HT1080 (cell line): ENCODE results near the gene GUCY1A1. TPM values are rescaled to one million over a fixed set of nuclear protein-coding genes. Genes with fewer than 3 reads are reported as not detected.

ENCODE experiments used
- DNase-seq: peaks from one replicate; pipeline ENCODE4 v3.0.0-alpha.2; 2015; ENCODE audit warnings: low read depth
- total RNA-seq: library from RNA; depleted of rRNA; stranded (reverse); fragments of >200 nt; shearing (Covaris generic); gene quantifications from 2 replicates; pipeline ENCODE4 v1.2.3, GENCODE V29; 2014

Gene GUCY1A1
- total RNA-seq, 1 experiment from 2014 or later, result 1.00 TPM

DNA sequence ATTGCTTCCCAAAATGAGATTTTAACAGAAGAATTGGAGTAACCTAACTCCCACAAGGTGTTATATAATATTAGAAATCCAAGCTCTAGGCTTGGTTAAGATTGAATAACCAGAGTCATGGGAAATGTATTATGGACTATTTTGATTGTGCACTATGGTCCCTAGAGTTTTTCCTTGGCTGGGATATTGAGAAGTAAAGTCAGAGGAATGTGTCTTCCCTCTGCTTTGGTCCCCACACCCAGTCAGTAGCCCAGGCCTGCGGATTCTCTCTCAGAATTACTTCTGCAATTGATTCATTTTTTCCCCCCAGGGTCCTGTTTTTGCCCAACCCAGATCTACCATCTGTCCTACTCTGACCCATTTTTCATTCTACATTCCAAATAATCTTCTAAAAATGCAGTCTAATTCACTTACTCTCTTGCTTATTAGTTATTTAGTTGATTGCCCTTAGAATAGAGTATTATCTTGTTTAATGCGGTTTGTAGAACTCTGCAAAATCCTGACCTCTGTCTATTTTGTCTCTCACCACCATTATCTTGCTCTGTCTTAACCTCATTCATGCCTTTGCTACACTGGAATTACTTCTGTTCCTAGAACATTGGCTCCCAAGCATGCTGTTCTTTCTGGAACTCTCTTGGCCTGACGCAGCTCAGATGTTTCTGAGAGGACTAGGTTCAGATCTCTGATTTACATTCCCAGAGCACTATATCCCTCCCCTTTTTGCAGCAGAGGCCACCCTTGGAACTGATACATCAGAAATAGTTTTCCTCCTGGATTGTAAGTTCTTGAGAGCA is 23.6 kb downstream of the GUCY1A1 start:
- DNase-seq, result no peak

DNA sequence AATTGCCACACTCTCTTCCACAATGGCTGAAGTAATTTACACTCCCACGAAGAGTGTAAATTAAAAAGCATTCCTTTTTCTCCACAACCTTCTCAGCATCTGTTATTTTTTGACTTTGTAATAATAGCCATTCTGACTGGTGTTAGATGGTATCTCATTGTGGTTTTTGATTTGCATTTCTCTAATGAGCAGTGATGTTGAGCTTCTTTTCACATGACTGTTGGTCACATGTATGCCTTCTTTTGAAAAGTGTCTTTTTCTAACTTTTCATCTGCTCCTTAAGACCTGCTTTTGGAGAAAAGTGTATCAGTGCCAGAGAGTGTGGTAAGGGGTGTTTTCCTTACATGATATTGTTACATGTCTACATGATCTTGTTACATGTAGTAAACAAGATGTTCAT is 25.7 kb downstream of the GUCY1A1 start:
- DNase-seq, result no peak

DNA sequence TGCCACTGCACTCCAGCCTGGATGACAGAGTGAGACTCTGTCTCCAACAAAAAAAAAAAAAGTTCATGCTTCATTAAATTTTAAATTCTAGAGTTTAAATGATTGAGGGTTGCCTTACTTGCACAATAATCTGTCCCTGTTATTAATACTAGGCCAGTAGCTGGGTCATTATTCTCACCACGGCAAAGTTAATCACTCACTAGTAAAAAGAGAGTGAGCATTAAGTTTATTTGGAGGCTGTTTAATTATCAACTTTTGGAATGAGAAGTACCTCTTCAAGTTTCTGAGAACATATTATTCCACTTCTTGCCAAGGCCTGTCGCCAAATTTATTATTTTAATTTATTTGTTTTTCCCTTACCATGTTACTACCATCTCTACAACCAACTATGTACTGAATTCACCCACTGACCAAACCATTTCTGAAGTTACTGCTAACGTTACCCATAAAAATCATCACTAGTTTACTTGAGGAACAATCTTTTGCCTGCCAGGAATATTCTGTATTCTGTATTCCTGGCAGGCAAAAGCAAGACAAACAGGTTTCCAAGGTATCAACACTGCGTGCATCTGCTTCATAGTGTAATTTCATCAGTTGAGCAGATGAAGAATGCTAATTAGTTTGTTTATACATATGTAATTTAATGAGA is 26.5 kb downstream of the GUCY1A1 start:
- no peak for DNase-seq

DNA sequence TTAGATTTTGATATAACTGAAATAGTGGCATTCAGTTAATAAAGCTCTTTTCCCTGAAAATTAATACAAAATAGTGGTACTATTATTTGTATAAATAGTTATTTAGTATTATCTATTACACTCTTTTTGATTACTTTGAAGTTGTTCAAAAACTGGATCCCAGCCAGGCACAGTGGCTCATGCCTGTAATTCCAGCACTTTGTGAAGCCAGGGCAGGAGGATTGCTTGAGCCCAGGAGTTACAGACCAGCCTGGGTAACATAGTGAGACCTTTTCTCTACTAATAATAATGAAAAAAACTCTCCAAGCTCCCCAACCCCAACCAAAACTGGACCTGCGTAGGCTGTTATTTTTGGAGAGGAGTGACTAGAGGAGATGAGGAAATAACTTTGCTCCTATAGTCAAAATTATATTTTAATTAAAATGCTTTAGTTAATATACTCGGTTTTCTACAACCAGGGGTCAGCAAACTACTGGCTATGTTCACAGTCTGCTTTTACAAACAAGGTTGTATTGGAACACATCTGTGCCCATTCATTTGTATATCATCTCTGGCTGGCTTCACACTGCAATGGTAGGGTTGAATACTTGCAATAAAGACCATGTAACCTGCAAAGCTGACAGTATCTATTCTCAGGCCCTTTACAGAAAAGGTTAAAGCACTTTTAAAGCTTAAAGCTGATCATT is 27.6 kb downstream of the GUCY1A1 start:
- DNase-seq, result no peak

DNA sequence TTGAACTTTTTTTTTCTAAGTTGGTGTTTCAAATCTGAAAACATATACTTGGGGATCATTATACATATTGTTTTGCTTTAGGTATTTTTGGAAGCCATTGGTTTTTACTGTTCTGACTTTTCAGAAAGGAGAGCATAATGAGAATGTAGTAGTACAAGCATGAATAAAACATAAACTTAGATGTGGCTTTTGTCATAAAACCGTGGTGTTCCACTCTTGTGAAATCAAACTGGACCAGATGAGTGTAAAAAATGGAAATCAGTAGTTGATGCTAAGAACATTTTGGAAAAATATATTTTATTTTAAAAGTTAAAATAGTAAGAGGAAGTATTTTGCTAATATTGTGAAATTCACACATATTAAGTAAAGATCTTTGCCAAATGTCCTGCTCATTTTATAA is 29.6 kb downstream of the GUCY1A1 start:
- DNase-seq, result no peak

DNA sequence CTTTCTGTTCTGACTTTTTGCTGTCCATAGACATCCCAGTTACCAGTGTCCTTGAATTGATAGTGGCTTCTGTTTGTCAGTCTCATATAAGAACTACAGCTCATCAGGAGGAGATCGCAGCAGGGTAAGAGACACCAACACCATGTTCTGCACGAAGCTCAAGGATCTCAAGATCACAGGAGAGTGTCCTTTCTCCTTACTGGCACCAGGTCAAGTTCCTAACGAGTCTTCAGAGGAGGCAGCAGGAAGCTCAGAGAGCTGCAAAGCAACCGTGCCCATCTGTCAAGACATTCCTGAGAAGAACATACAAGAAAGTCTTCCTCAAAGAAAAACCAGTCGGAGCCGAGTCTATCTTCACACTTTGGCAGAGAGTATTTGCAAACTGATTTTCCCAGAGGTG is 30.1 kb downstream of the GUCY1A1 start:
- DNase-seq, result no peak

DNA sequence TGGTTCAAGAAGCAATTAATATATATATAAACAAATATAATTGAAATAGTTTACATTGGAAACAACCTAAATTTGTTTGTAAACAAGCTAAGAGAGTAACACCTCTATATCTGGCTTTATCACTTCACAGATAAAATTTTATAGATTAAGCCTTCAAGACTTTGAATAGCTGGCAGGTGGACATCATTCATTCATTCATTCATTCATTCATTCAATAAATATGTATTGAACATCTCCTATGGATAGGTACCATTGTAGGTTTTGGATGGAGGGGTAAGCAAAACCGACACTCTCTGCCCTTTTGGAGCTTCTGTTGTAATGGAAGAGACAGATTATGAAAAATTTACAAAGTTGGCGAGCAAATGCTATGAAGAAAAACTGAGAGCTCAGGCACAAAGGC is 35.2 kb downstream of the GUCY1A1 start:
- DNase-seq, result no peak

DNA sequence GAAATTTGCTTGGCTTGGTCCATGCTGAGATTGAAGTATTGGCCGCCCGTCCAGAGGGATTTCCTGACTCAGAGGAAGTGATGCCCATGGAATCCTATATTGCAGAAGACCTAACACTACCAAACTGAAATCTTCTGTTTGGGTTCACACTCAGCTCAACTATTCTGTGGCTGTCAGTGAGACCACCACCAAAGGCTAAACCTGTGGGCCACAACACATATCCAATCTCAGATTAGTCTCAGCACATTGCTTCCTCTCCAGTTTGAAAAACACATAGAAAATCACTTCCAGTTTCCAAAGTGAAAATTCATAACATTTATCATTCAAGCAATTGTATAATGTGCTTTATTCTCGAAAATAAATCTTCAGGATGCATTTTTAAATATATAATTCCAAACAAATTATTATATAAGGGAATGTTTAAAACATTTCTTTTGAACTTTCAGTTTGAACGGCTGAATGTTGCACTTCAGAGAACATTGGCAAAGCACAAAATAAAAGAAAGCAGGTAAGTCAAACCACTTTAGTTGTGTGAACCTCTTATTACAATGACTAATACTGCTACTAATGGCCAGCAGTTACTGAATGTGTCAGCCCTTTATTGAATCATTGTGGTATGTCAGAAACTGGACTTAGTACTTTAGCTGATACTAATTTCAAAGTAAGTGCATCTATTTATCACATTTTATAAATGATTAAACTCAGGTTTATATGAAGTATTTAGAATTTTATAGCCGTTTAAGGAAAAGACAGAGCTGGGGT is 37.0 kb downstream of the GUCY1A1 start:
- peak; percentile 36 for DNase-seq

DNA sequence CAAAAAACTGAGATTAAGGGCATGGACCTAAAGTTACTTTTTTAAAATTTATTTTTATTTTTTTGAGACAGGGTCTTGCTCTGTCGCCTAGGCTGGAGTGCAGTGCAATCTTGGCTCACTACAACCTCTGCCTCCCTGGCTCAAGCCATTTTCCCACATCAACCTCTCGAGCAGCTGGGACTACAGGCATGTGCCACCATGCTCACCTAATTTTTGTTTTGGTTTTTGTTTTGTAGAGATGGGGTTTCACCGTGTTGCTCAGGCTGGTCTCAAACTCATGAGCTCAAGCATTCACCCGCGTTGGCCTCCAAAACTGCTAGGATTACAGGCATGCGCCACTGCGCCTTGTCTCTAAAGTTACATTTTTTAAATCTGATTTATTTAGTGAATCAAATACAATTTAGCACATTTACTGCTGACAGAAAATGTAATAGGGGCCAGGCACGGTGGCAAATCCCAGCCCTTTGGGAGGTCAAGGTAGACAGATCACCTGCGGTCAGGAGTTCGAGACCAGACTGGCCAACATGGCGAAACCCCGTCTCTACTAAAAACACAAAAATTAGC is 38.3 kb downstream of the GUCY1A1 start:
- DNase-seq, result no peak

DNA sequence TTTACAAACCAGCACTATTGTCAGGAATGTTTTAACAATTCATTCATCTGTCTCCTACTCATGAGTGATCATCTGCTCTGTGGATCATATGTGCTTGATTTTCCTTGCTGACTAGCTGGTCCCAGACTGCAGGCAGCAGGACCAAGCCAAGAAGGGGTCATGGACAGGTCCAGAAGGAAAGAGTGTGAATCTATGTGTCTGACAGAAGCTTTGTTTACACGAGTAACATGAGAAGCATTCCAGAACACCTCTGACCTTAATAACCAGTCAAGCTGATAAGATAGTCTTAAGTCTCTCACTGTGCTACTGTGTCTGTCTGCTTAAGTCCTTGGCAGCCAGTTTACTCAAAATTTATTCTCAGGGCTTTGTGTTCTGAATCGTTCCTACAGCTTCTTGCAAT is 39.0 kb downstream of the GUCY1A1 start:
- peak; percentile 30 for DNase-seq

DNA sequence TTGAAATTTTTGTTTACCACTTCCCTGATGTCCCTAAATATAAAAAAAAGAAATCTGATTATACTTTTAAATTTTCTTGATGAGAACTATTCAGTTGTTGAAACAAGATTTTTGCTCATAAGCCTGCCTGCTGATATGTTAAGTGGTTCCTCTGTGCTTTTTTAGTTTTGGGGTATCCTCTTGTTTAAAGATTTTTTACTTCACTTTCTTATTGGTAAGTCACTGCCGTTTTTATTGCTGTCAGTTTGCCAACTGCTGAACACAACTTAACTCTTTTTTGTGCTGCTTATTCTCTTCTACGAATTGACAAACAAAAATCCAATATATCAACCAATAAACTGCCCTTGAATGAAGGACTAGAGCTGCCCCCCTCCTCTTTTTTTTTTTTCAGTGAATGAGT is 39.5 kb downstream of the GUCY1A1 start:
- no peak for DNase-seq

DNA sequence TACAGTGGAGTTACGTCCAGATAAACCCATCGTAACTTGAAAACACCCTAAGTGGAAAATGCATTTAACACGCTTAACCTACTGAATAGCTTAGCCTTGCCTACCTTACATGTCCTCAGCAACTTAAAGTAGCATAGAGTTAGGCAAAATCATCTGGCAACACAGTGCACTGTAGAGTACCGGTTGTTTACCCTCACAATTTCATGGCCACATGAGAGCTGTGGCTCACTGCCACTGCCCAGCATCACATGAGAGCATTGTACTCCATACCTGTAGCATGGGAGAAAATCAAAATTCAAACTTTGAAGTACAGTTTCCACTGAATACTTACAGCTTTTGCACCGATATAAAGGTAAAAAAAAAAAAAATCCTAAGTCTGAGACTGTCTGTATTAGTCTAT is 40.6 kb downstream of the GUCY1A1 start:
- no peak for DNase-seq

DNA sequence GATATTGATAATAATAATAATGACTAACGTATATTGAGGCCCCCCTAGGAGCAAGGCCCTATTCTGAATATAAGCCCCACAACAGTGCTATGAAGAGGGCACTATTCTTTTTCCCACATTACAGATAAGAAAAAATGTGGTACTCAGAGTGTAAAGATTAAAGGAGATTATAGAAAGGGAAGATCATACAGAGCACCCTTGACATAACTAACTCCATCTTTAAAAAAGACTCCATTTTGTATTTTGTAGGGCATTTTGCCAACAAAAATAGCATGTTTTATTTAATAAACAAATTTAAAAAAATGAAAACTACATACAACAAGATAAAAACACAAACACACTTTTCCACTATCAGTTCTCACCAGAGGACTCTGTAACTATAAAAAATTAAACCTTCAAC is 42.1 kb downstream of the GUCY1A1 start:
- DNase-seq, result no peak

DNA sequence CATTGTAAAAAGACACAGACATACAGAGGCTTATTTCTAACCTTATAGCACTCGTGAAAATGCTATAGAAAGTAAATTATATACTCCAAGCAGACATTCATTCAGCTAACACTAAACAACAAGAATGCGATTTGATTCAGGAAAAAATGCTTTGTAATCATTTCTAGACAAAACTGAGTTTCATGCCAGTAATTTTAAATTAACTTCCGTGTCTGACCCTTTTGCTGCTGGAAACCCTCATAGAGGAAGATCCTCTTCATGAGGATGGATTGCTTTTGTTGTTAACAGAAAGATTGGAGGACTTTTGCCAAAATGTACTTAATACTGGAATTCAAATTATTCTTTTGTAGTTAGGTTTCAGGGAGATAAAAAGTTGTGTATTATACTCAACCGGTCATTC is 43.3 kb downstream of the GUCY1A1 start:
- no peak for DNase-seq

DNA sequence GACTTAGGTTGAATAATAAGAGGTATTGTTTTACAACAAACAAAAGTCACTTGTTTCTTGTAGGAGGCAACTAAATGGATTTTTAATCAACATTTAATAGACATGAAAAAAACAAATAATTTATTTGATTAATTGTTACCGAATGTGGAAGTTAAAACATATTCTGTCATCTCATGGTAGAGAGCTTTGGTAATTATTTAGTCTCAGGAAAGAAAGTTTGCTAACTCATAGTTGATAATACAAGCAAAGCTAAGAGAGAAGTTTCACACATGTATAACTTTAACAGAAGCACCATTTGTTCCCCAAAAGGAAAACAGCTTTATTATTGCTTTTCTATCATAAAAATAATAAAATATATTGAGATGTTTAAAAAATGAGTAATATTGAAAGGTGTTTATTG is 44.9 kb downstream of the GUCY1A1 start:
- DNase-seq, result no peak

DNA sequence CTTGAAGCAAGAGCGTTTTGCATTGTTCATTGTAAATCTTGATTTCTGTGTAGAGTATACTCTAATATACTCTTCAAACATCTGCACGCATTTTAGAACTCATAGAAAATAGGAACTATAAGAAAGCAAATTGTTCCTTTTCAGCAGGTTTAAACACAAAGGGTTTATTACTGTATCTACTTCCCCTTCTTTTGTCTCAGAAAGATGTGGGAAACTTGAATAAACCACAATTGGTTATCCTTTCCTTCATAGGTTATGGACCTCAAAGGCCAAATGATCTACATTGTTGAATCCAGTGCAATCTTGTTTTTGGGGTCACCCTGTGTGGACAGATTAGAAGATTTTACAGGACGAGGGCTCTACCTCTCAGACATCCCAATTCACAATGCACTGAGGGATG is 46.2 kb downstream of the GUCY1A1 start:
- DNase-seq, result no peak

DNA sequence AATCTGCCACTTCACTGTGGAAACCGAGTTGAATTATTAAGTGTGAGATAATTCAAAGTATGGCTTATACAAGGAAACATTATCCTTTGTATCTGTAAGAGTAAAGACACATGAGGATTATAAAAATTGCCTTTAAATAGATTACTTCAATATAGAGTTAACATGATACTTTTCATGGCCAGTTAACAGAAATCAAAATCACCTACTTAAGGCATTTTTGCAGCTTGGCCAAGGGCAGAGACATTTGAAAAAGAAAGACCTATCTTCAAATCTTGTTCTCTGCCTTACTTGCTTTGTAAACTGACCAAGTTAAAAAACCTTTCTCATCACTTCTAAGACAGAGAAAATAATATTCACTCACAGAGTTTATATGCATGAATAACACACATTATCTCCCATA is 47.3 kb downstream of the GUCY1A1 start:
- no peak for DNase-seq

DNA sequence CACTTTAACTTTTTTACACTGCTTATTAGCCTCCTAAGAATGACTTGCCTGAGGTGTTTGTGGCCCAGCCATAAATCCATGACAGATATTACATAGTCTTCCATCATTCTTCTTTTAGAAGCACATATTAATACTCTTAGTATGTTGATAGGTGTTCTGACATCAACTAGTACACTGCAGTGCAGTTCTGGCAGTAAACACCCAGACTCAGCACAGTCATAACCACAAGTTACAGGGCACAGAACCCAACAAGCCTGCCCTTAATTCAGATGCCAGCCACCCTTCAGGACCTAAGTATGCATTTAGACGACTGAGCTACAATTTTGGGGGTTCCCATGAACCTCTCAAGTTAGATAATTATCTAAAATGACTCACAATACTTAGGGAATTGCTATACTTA is 55.7 kb downstream of the GUCY1A1 start:
- DNase-seq, result no peak

DNA sequence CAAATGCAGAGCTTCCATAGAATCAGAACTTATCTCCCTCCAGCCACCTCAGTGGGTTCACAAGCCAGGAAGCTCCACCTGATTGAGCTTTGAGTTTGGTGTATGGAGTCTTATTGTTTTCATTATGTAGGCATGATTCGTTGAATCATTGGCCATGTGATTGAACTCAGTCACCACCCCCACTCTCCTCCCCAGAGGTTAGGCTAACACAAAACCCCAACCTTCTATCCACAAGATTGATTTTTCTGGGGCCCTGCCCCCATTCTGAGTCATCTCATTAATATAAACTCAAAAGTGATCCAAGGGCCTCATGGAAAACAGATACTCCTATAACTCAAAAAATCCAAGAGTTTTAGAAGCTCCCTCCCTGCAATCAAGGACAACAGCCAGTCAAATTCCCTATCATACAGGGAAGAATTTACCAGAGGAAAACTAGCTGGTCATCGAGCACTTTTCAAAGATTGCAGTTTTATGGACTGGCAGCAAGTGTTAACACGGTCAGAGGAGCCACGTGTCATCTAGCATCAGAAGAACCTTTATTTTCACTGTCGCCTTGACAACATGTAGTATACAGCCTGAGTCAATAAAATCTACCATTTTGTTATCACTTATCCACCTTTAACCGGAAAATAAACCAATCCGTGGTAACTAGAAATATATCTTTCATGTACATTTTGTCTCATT is 56.3 kb downstream of the GUCY1A1 start:
- DNase-seq, result peak; percentile 66

DNA sequence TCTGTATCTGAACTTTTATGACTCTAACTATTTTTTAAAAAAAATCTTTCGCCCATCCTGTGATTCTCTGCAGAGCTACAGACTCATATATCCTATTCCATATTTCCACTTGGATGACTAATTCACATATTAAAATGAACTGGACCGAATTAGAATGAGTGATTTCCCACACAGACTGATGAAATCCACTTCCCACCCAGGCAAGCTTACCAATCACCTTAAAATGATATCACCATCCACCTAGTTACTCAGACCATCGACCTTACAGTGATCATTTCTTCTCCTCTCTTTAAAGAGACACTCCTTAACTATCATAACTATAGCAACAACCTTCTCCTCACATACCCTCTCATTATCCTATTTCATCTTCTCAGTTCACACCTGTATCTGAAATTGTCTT is 58.1 kb downstream of the GUCY1A1 start:
- no peak for DNase-seq

DNA sequence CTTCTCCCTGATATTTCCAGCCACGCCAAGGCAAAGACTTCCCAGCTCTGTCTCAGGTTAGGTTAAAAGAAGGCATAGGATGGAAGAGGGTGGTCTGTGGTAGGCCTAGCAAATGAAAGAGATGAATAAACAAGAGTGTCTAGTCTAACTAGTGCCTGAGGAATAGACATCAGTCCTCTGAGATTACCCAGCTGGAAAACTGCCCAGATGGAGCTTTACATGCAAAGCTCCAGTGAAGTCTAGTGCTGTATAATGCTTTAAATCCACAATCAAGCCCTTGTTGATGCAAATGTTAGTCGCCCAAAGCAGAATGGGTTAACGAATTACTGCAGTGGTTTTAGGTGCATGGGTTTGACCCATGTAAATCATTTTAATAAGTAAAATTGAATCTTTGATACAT is 67.4 kb downstream of the GUCY1A1 start:
- DNase-seq, result no peak
